Measurements from ENCODE around the gene MRPL2.
"Not testable (repeated sequence)": the region's sequence is repeated elsewhere in the genome, so short reads cannot be mapped to it uniquely, and the experiment has no call there.

The MRPL2 gene

GRCh38 chr6:43082806-43083655, 23.8 kb upstream of the MRPL2 start:
- Histone ChIP-seq H3K27me3 (ENCODE audit: control insufficient read depth in 2 of 2, insufficient read depth in 2 of 2, low read length in 2 of 2) (no peaks in the 10 kb centered on the region), H3K27ac (ENCODE audit: low read depth in 2 of 2, low read length in 2 of 2) (no peak overlapping the region), H3K9me3 (ENCODE audit: control insufficient read depth in 2 of 2, low read length in 2 of 2) (no peaks in the 10 kb centered on the region), H3K4me1 (ENCODE audit: control insufficient read depth in 2 of 2, insufficient read depth in 2 of 2, low read length in 2 of 2) (peaks cover 0 to 4% of the 10 kb centered on the region in 2 donors), H3K36me3 (ENCODE audit: control insufficient read depth in 2 of 2, insufficient read depth in 2 of 2, low read length in 2 of 2) (no peaks in the 10 kb centered on the region), H3K4me3 (ENCODE audit: low read length in 2 of 2) (no peak overlapping the region), H3K9ac (ENCODE audit: low read depth in 1 of 2, low read length in 2 of 2) (no peak overlapping the region)

- not testable (repeated sequence) for H3K4me1 ChIP-seq (ENCODE audit: control insufficient read depth in 2 of 2, insufficient read depth in 2 of 2, low read length in 2 of 2); H3K27ac ChIP-seq (ENCODE audit: low read depth in 2 of 2, low read length in 2 of 2); H3K9me3 ChIP-seq (ENCODE audit: control insufficient read depth in 2 of 2, low read length in 2 of 2); H3K27me3 ChIP-seq (ENCODE audit: control insufficient read depth in 2 of 2, insufficient read depth in 2 of 2, low read length in 2 of 2); H3K4me3 ChIP-seq (ENCODE audit: low read length in 2 of 2); H3K9ac ChIP-seq (ENCODE audit: low read depth in 1 of 2, low read length in 2 of 2); H3K36me3 ChIP-seq (ENCODE audit: control insufficient read depth in 2 of 2, insufficient read depth in 2 of 2, low read length in 2 of 2)
These were observed 22.7 kb upstream of the MRPL2 start for GRCh38 chr6:43081922-43082321.

GRCh38 chr6:43081043-43081442, 21.8 kb upstream of the MRPL2 start:
- no peaks in the 10 kb centered on the region for H3K9me3 ChIP-seq (ENCODE audit: control insufficient read depth in 2 of 2, low read length in 2 of 2)
- H3K4me3 ChIP-seq (ENCODE audit: low read length in 2 of 2), result no peak overlapping the region
- peaks cover 0 to 7% of the 10 kb centered on the region in 2 donors for H3K4me1 ChIP-seq (ENCODE audit: control insufficient read depth in 2 of 2, insufficient read depth in 2 of 2, low read length in 2 of 2)
- no peak overlapping the region for H3K27ac ChIP-seq (ENCODE audit: low read depth in 2 of 2, low read length in 2 of 2)
- no peaks in the 10 kb centered on the region for H3K36me3 ChIP-seq (ENCODE audit: control insufficient read depth in 2 of 2, insufficient read depth in 2 of 2, low read length in 2 of 2)
- H3K27me3 ChIP-seq (ENCODE audit: control insufficient read depth in 2 of 2, insufficient read depth in 2 of 2, low read length in 2 of 2), result peaks cover 0 to 3% of the 10 kb centered on the region in 2 donors
- no peak overlapping the region for H3K9ac ChIP-seq (ENCODE audit: low read depth in 1 of 2, low read length in 2 of 2)

GRCh38 chr6:43078691-43079090, 19.5 kb upstream of the MRPL2 start:
- Histone ChIP-seq H3K27ac (ENCODE audit: low read depth in 2 of 2, low read length in 2 of 2) (no peak overlapping the region), H3K4me3 (ENCODE audit: low read length in 2 of 2) (no peak overlapping the region), H3K9ac (ENCODE audit: low read depth in 1 of 2, low read length in 2 of 2) (no peak overlapping the region), H3K4me1 (ENCODE audit: control insufficient read depth in 2 of 2, insufficient read depth in 2 of 2, low read length in 2 of 2) (peaks cover 0 to 8% of the 10 kb centered on the region in 2 donors), H3K27me3 (ENCODE audit: control insufficient read depth in 2 of 2, insufficient read depth in 2 of 2, low read length in 2 of 2) (peaks cover 0 to 3% of the 10 kb centered on the region in 2 donors), H3K9me3 (ENCODE audit: control insufficient read depth in 2 of 2, low read length in 2 of 2) (no peaks in the 10 kb centered on the region), H3K36me3 (ENCODE audit: control insufficient read depth in 2 of 2, insufficient read depth in 2 of 2, low read length in 2 of 2) (peaks cover 2 to 5% of the 10 kb centered on the region in 2 donors)

GRCh38 chr6:43077981-43078511, 18.8 kb upstream of the MRPL2 start:
- H3K27ac ChIP-seq (ENCODE audit: low read depth in 2 of 2, low read length in 2 of 2), result no peak overlapping the region
- peaks cover 6 to 10% of the 10 kb centered on the region in 2 donors for H3K36me3 ChIP-seq (ENCODE audit: control insufficient read depth in 2 of 2, insufficient read depth in 2 of 2, low read length in 2 of 2)
- peaks cover 0 to 3% of the 10 kb centered on the region in 2 donors for H3K27me3 ChIP-seq (ENCODE audit: control insufficient read depth in 2 of 2, insufficient read depth in 2 of 2, low read length in 2 of 2)
- no peak overlapping the region for H3K9ac ChIP-seq (ENCODE audit: low read depth in 1 of 2, low read length in 2 of 2)
- H3K4me3 ChIP-seq (ENCODE audit: low read length in 2 of 2), result peak overlapping the region in 1 of 2 donors; percentile 66
- peaks cover 0 to 8% of the 10 kb centered on the region in 2 donors for H3K4me1 ChIP-seq (ENCODE audit: control insufficient read depth in 2 of 2, insufficient read depth in 2 of 2, low read length in 2 of 2)
- H3K9me3 ChIP-seq (ENCODE audit: control insufficient read depth in 2 of 2, low read length in 2 of 2), result no peaks in the 10 kb centered on the region

- peaks cover 12 to 16% of the 10 kb centered on the region in 2 donors for H3K36me3 ChIP-seq (ENCODE audit: control insufficient read depth in 2 of 2, insufficient read depth in 2 of 2, low read length in 2 of 2)
- no peaks in the 10 kb centered on the region for H3K9me3 ChIP-seq (ENCODE audit: control insufficient read depth in 2 of 2, low read length in 2 of 2)
- H3K4me1 ChIP-seq (ENCODE audit: control insufficient read depth in 2 of 2, insufficient read depth in 2 of 2, low read length in 2 of 2), result peaks cover 0 to 8% of the 10 kb centered on the region in 2 donors
- H3K4me3 ChIP-seq (ENCODE audit: low read length in 2 of 2), result peak overlapping the region; percentile 56 to 66
- peaks cover 0 to 3% of the 10 kb centered on the region in 2 donors for H3K27me3 ChIP-seq (ENCODE audit: control insufficient read depth in 2 of 2, insufficient read depth in 2 of 2, low read length in 2 of 2)
- no peak overlapping the region for H3K27ac ChIP-seq (ENCODE audit: low read depth in 2 of 2, low read length in 2 of 2)
- peak overlapping the region; percentile 56 to 70 for H3K9ac ChIP-seq (ENCODE audit: low read depth in 1 of 2, low read length in 2 of 2)
These were observed 18.1 kb upstream of the MRPL2 start for GRCh38 chr6:43077333-43077809.

- Histone ChIP-seq H3K36me3 (ENCODE audit: control insufficient read depth in 2 of 2, insufficient read depth in 2 of 2, low read length in 2 of 2) (peaks cover 19 to 23% of the 10 kb centered on the region in 2 donors), H3K9me3 (ENCODE audit: control insufficient read depth in 2 of 2, low read length in 2 of 2) (no peaks in the 10 kb centered on the region), H3K4me3 (ENCODE audit: low read length in 2 of 2) (peak overlapping the region; percentile 56 to 66), H3K27me3 (ENCODE audit: control insufficient read depth in 2 of 2, insufficient read depth in 2 of 2, low read length in 2 of 2) (peaks cover 0 to 3% of the 10 kb centered on the region in 2 donors), H3K9ac (ENCODE audit: low read depth in 1 of 2, low read length in 2 of 2) (peak overlapping the region; percentile 56 to 70), H3K4me1 (ENCODE audit: control insufficient read depth in 2 of 2, insufficient read depth in 2 of 2, low read length in 2 of 2) (peaks cover 0 to 8% of the 10 kb centered on the region in 2 donors), H3K27ac (ENCODE audit: low read depth in 2 of 2, low read length in 2 of 2) (no peak overlapping the region)
These were observed 17.5 kb upstream of the MRPL2 start for GRCh38 chr6:43076464-43077332.

- H3K9ac ChIP-seq (ENCODE audit: low read depth in 1 of 2, low read length in 2 of 2), result peak within 1 kb of the TSS; percentile 56 to 70
- peaks cover 27 to 31% of the 10 kb centered on the region in 2 donors for H3K36me3 ChIP-seq (ENCODE audit: control insufficient read depth in 2 of 2, insufficient read depth in 2 of 2, low read length in 2 of 2)
- peak within 1 kb of the TSS in 1 of 2 donors; percentile 16 for H3K27ac ChIP-seq (ENCODE audit: low read depth in 2 of 2, low read length in 2 of 2)
These were observed 16.6 kb upstream of the MRPL2 start, which contains the start of gene PTK7 for GRCh38 chr6:43075670-43076463. PTK7 (plus strand) TSS chr6:43076314; CDS start chr6:43076489, 175 bp downstream.

More at GRCh38 chr6:43075670-43076463, 16.6 kb upstream of the MRPL2 start, which contains the start of gene PTK7:
- peaks cover 0 to 8% of the 10 kb centered on the region in 2 donors for H3K4me1 ChIP-seq (ENCODE audit: control insufficient read depth in 2 of 2, insufficient read depth in 2 of 2, low read length in 2 of 2)
- H3K9me3 ChIP-seq (ENCODE audit: control insufficient read depth in 2 of 2, low read length in 2 of 2), result no peaks in the 10 kb centered on the region
- peaks cover 0 to 3% of the 10 kb centered on the region in 2 donors for H3K27me3 ChIP-seq (ENCODE audit: control insufficient read depth in 2 of 2, insufficient read depth in 2 of 2, low read length in 2 of 2)
- peak within 1 kb of the TSS; percentile 56 to 66 for H3K4me3 ChIP-seq (ENCODE audit: low read length in 2 of 2)
